Activated T-cell treated with anti-CD3 and anti-CD28 coated beads, Interleukin-2, amount 50 U/mL, for 24 hours (primary cell): ENCODE measurements around the gene NFIB.

ENCODE experiments used
- DNase-seq: peaks from one replicate; pipeline ENCODE4 v3.0.0-alpha.2; 2020
- H3K27ac Mint-ChIP-seq: 2 replicates; pipeline ENCODE4 v1.8.0; 2020; ENCODE audit warnings: mild to moderate bottlenecking, mixed read lengths
- H3K27me3 Mint-ChIP-seq: 2 replicates; pipeline ENCODE4 v1.8.0; 2020; ENCODE audit warnings: mixed read lengths
- H3K36me3 Mint-ChIP-seq: 2 replicates; pipeline ENCODE4 v1.8.0; 2020; ENCODE audit warnings: low read depth, mixed read lengths
- H3K4me1 Mint-ChIP-seq: 2 replicates; pipeline ENCODE4 v1.8.0; 2020; ENCODE audit warnings: low read depth, mixed read lengths
- H3K4me3 Mint-ChIP-seq: 2 replicates; pipeline ENCODE4 v1.8.0; 2020; ENCODE audit warnings: mild to moderate bottlenecking, moderate library complexity, mixed read lengths
- H3K9me3 Mint-ChIP-seq: 2 replicates; pipeline ENCODE4 v1.8.0; 2020; ENCODE audit warnings: mixed read lengths

Gene NFIB

DNA sequence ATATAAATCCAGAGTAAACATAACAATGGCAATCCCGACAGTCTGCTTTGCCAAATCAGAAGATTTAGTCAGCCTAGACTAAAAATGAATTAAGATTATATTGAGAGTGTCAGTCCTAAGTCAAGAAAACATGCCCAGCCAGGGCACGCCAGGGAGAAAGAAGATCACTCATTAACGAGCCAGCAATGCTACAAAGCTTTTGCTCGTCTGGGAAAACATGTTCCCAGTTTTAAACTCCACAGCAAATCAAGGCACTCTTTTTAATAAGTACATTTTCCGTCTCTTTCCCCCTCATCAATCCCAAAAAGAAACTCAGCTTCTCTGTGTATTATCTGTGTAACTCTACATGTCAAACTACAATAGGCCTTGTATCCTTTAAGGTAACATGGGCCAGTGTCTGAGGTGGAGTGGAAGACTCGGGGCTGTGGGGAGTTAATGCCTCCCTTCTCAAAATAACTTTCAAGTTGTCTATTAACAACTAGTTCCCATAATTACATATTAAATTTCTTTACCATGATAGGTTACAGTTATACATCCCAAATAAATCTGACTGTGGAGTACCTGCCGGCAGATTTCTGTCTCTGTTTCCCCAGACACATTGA is 40.9 kb downstream of the NFIB start:
- no peak overlapping the region for H3K27ac Mint-ChIP-seq
- peaks cover 41% of the 10 kb centered on the region for H3K27me3 Mint-ChIP-seq
- H3K4me3 Mint-ChIP-seq: no peak overlapping the region
- H3K9me3 Mint-ChIP-seq: no peaks in the 10 kb centered on the region
- H3K36me3 Mint-ChIP-seq: no peaks in the 10 kb centered on the region
- H3K4me1 Mint-ChIP-seq: peaks cover 4% of the 10 kb centered on the region
- no peak for DNase-seq

DNA sequence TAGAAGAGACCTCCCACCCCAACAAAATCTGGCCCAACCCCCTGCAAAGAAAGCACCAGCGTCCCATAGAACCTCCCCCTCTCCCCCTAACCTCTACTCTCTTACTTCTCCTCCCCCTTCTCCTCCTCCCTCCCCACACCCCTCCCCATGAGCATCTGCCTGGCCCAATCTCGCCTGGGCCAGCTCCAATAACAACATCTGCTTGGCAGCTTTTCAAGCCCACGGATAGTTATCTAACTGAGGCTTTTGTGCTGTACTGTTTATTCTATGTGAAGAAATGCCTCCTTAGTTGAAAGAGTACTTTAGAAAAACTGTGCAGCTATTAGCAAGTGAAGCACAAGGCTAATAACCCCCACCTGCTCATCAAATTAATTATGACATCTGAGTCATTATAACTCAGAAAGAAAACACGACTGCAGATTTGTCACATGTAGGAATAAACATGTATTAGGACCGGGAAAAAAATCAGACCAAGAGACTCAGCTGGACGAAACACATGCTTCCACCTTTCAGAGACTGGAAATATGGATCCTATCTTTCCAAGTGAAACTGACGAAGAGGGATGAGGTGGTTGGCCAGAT is 42.8 kb downstream of the NFIB start:
- peaks cover 38% of the 10 kb centered on the region for H3K27me3 Mint-ChIP-seq
- no peaks in the 10 kb centered on the region for H3K36me3 Mint-ChIP-seq
- H3K4me3 Mint-ChIP-seq: no peak overlapping the region
- no peak for DNase-seq
- H3K4me1 Mint-ChIP-seq: peaks cover 4% of the 10 kb centered on the region
- H3K9me3 Mint-ChIP-seq: no peaks in the 10 kb centered on the region
- H3K27ac Mint-ChIP-seq: no peak overlapping the region

DNA sequence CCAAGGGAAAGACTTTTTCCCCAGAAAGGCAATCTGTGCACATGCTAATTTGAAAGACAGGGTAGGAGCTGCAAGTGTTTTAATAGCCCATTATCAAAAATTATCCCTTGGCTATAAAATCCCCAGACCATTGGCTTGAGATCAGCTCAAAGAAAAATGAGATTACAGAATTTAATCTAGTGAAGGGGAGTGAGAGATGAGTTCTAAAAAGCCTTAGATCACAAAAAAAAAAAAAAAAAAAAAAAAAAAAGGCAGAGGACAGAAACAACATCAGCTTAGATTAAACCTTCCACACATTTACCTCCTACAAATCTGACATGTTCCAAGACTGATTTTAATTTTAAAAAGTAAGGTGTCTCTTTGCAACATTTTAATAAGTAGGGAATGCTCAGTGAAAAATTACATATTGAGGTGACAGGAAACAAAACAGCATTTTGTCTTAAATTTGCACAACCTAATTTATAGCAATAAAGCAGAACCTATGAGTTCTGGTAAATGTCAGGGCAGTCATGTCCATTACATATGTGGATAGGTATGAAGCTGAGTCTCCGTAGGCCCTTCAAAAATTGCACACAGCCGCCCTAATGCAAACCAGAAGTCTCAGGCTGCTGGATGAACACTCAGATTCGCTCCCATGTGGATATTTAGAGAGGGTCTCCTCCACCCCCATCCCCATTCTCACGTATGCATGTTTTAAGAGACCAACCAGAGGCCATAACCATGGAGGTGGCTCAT is 43.4 kb downstream of the NFIB start:
- no peaks in the 10 kb centered on the region for H3K36me3 Mint-ChIP-seq
- no peak overlapping the region for H3K27ac Mint-ChIP-seq
- peaks cover 4% of the 10 kb centered on the region for H3K4me1 Mint-ChIP-seq
- no peak for DNase-seq
- peaks cover 34% of the 10 kb centered on the region for H3K27me3 Mint-ChIP-seq
- H3K9me3 Mint-ChIP-seq: no peaks in the 10 kb centered on the region
- no peak overlapping the region for H3K4me3 Mint-ChIP-seq

DNA sequence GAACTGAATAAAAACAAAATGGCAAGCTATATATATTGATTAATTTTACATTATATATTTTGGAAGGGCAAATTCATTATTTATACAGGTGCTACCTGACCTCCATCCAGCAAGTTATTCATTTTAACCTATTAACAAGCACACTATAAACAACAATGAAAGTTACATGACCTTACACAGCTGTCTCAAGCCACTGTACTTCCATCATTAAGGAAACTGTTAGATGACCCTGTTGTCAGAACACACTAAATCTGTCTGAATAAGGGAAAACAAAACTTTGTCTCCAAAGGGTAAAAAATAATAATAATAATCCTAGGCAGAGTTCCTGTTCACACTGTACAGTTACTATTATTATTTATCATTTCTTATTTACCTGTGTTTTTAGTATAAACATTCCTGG is 44.0 kb downstream of the NFIB start:
- Mint-ChIP-seq H3K36me3 (no peaks in the 10 kb centered on the region), H3K9me3 (no peaks in the 10 kb centered on the region), H3K4me1 (peaks cover 4% of the 10 kb centered on the region), H3K4me3 (no peak overlapping the region), H3K27me3 (peaks cover 30% of the 10 kb centered on the region), H3K27ac (no peak overlapping the region)
- no peak for DNase-seq

DNA sequence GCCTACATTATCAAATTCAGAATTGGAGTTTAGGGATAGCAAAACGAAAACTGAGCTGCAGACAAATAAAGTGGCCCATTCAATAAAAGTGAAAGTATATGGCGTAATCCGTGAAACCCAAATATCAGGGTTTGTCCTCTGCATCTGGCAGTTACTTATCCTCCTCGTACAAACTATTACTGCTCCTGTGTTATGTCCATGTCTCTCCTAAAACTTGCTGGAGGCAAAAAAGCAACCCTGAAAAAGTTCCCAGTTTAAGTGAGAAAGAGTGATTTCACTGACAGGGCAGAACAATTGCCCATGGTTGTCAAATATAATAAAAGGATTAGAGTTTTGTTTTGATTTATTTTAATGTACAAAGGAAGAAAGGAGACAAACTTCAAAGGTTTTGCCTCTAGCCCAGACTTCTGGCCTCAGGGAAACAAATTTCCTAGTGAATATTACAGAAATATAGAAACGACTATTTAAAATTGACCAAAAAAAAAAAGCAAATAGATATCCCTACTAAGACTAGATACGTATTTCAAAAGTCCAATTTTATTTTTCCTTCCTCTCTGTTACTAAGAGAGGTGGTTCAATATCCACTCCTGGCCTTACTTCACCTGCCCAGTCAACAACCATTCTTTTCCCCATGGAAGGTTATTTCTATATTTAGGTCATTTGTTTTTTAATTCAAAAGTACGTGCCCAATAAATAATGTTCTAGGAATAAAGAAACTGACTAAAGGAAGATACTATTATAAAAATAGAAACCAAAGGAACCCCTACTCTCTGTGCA is 50.0 kb downstream of the NFIB start:
- Mint-ChIP-seq H3K36me3 (no peaks in the 10 kb centered on the region), H3K4me1 (no peaks in the 10 kb centered on the region), H3K9me3 (no peaks in the 10 kb centered on the region), H3K4me3 (no peak overlapping the region), H3K27ac (no peak overlapping the region), H3K27me3 (peaks cover 2% of the 10 kb centered on the region)
- DNase-seq: no peak

DNA sequence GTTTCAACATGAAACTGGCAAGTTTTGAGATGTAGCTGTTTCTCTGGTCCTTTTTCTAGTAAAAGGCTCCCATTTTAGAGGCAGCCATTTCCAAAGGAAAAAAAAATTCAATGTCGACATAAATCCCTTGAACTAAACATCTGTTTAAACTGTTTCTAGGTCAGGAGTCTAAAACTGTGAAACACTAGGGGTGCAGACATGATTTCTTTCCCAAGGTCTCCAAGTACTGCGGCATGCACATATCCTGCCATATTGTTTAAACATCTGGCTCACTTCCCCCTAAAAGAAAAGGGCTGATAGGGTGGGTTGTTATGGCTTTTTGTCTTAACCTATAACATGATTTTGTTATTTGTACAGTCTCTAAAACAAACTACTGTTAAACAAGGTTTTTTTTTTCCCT is 51.1 kb downstream of the NFIB start:
- no peaks in the 10 kb centered on the region for H3K36me3 Mint-ChIP-seq
- no peak overlapping the region for H3K4me3 Mint-ChIP-seq
- H3K27me3 Mint-ChIP-seq: peaks cover 2% of the 10 kb centered on the region
- H3K9me3 Mint-ChIP-seq: no peaks in the 10 kb centered on the region
- no peaks in the 10 kb centered on the region for H3K4me1 Mint-ChIP-seq
- DNase-seq: no peak
- no peak overlapping the region for H3K27ac Mint-ChIP-seq

DNA sequence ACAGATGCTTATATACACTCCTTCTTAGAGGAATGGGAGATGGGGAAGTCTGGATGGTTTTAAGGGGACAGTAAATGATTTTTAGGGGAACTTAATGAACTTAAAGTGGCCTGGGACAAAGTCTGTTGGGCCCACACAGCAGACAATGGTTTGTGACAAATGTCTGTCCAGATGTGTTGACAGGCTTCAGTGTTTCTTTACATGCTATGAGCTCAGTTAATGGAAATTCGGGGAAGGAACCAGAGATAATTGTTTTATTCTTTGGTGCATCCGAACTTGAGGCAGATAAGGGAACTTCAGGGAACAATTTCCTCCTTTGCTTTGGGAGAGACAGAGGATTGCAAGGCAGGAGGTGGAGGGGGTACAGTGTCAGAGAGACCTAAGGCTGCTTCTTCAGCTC is 52.3 kb downstream of the NFIB start:
- no peak overlapping the region for H3K4me3 Mint-ChIP-seq
- no peaks in the 10 kb centered on the region for H3K36me3 Mint-ChIP-seq
- no peaks in the 10 kb centered on the region for H3K9me3 Mint-ChIP-seq
- H3K27me3 Mint-ChIP-seq: peaks cover 2% of the 10 kb centered on the region
- DNase-seq: no peak
- H3K4me1 Mint-ChIP-seq: no peaks in the 10 kb centered on the region
- no peak overlapping the region for H3K27ac Mint-ChIP-seq

DNA sequence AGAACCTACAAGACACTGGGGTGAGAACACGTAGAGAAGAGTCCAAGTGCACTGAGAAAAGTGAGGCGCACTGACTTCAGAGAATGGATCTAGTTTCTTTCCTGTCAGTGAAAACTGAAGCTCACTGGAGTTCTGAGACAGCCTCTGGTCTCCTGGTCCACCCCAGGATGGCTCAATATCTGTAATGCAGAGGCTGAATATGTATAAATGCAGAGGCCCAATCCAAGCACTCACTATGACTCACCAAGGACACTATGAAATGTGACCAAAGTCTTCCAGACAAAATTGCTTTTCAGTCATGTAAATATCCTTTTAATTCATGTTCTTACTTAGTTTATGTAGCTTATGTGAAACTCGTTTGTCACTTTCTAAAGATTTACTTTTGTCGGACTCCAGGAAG is 53.8 kb downstream of the NFIB start:
- Mint-ChIP-seq H3K27ac (no peak overlapping the region), H3K4me1 (no peaks in the 10 kb centered on the region), H3K27me3 (peaks cover 5% of the 10 kb centered on the region), H3K36me3 (no peaks in the 10 kb centered on the region), H3K9me3 (no peaks in the 10 kb centered on the region), H3K4me3 (no peak overlapping the region)
- DNase-seq: no peak

DNA sequence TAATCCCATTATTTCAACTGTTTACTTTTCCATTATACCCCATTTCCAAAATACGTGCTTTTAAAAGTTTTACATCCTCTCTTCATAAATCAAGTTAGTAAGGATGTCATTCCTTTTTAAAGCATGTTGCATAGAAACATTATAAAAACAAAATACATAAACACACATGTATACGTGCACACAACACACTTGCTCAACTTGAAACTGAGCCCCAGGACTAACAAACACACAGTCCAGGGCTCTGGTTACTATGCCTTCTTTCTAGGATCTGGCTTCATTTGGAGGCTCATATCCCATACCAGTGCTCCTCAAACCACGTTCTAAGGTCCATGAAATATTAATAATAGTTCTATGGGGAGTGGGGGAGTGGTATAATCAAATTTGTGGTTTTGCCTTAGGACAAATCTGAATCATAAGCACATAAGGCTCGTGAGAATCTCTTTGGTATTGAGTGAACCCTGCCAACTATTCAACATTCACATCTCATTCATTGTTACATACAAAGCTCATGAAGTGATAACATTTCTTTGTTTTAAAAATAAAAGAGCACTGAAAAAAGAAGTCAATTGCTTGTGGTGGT is 55.2 kb downstream of the NFIB start:
- H3K36me3 Mint-ChIP-seq: no peaks in the 10 kb centered on the region
- DNase-seq: no peak
- no peak overlapping the region for H3K27ac Mint-ChIP-seq
- peaks cover 6% of the 10 kb centered on the region for H3K27me3 Mint-ChIP-seq
- H3K4me1 Mint-ChIP-seq: no peaks in the 10 kb centered on the region
- H3K4me3 Mint-ChIP-seq: no peak overlapping the region
- no peaks in the 10 kb centered on the region for H3K9me3 Mint-ChIP-seq

DNA sequence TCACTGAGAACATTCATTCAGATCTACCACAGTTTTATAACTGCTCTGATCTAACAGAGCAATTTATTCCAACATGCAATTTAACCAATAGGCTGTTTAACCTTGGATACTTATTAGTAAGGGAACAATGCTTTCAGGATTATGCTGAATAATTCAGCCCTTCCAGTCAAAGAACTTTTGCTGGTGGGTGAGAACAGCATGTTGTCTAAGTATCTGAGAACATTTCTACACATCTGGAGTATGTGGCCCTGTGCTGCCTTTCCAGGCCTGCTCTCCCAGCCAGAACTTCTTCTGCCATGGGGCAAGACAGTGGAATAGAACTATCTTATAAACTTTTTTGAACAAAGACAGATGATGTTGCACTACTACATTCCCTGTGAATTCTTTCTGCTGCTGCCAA is 55.8 kb downstream of the NFIB start:
- Mint-ChIP-seq H3K4me1 (no peaks in the 10 kb centered on the region), H3K36me3 (no peaks in the 10 kb centered on the region), H3K27ac (no peak overlapping the region), H3K4me3 (no peak overlapping the region), H3K9me3 (no peaks in the 10 kb centered on the region), H3K27me3 (peaks cover 6% of the 10 kb centered on the region)
- no peak for DNase-seq

DNA sequence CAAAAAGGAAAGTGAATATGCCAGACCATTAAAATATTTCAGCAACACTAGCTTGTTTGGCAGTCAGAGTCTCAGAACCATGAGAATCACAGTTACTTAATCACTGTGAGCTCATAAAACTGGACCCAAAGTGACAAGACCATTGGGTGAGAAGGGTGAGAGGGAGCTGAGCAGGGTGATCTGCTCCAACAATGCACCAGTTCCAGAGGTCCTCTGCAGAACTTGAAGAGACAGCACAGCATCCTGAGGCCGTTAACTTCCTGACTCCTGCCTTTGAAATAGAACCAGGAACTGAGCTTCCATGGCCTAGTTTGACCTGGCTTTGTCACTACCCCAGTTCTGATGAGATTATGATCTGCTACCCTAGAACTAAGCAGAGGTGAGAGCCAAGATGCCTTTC is 57.4 kb downstream of the NFIB start:
- peaks cover 6% of the 10 kb centered on the region for H3K27me3 Mint-ChIP-seq
- no peaks in the 10 kb centered on the region for H3K4me1 Mint-ChIP-seq
- no peak overlapping the region for H3K4me3 Mint-ChIP-seq
- no peaks in the 10 kb centered on the region for H3K36me3 Mint-ChIP-seq
- no peak for DNase-seq
- H3K27ac Mint-ChIP-seq: no peak overlapping the region
- H3K9me3 Mint-ChIP-seq: no peaks in the 10 kb centered on the region

DNA sequence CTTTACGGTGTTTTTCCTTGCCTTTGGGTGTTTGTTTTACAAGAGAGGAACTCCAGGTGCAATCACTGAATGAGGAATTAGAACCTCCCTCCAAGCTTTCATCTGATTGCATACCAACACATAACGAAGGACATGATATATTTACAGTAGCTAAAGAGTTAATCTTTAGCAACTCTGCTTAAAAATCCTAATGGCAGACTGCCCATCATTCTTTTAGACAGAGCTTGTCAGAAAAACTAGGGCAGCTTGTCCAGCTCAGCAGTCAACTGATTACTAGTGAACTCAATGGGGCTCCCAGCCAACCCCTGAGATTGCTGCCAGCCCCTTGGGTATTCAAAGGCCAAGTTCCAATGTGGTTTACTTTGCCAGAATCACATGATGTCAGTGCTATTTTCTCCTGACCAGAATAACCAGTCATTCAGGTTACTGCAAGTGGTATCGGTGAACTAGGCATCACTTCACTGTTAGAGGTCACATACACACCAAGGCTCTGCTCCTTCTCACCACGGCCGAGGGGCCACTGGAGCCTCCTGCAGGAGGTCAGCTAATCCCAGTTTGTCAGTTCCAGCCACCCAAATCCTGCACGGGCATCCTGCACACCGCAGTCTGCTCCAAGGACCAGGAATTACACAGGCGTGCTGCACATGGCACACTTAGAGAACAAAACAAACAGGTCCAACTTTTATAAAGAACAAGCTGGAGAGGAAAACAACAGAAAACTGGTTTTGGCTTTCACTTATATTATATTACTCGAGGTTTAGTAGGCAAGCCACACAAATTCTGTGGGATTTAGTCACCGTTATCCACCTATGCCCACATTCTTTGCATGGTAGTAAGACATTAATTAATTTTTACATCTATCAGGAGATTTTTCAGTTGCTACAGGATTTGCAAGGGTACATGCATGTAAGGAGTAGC is 62.5 kb downstream of the NFIB start:
- Mint-ChIP-seq H3K27me3 (peaks cover 9% of the 10 kb centered on the region), H3K9me3 (no peaks in the 10 kb centered on the region), H3K27ac (no peak overlapping the region), H3K36me3 (no peaks in the 10 kb centered on the region), H3K4me3 (no peak overlapping the region), H3K4me1 (no peaks in the 10 kb centered on the region)
- DNase-seq: no peak

DNA sequence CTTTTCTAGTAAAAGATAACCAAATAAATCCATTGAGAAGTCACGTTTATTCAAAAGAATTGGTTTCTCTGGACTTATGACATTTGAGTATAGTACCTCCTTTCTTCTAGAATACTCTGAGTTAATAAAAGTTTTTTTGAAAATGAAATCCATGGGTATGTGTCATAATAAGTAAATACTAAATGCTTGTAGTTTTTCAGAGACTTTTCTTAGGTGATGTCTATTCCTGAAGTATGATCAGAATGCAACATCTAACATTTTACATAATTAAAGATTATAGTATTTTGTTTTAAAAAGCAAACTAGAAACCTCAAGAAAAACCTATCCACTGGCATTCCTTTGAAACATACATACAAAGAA is 63.2 kb downstream of the NFIB start:
- DNase-seq: no peak
- H3K9me3 Mint-ChIP-seq: no peaks in the 10 kb centered on the region
- H3K27ac Mint-ChIP-seq: no peak overlapping the region
- peaks cover 9% of the 10 kb centered on the region for H3K27me3 Mint-ChIP-seq
- H3K4me1 Mint-ChIP-seq: no peaks in the 10 kb centered on the region
- no peak overlapping the region for H3K4me3 Mint-ChIP-seq
- H3K36me3 Mint-ChIP-seq: no peaks in the 10 kb centered on the region

DNA sequence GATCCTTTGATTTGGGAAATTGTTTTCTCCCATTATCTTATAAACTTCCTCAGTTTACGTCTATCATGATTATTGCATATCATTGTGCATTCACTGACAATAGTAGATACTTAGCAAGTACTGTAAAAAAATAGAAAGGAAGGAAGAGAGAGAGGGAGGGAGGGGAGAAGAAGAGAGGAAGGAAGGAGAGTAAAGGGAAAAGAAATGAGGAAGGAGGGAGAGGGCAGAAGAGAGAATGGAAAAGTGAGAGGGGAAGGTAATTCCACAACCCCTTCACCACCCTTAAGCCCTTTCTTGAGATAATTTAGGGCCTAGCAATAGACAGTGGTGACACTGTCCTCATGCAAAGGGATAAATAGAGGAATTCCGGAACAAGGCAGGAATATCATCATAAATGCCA is 64.4 kb downstream of the NFIB start:
- Mint-ChIP-seq H3K36me3 (no peaks in the 10 kb centered on the region), H3K4me1 (no peaks in the 10 kb centered on the region), H3K27me3 (peaks cover 5% of the 10 kb centered on the region)

More for the DNA sequence above, 64.4 kb downstream of the NFIB start:
- no peaks in the 10 kb centered on the region for H3K9me3 Mint-ChIP-seq
- no peak for DNase-seq
- no peak overlapping the region for H3K4me3 Mint-ChIP-seq
- no peak overlapping the region for H3K27ac Mint-ChIP-seq
